ENCODE results near the gene CNTLN. TPM values are rescaled to one million over a fixed set of nuclear protein-coding genes. Genes with fewer than 3 reads are reported as not detected.

Gene CNTLN
- total and polyA plus RNA-seq, 9 of the 15 experiments (the other 6 are each of a cell fraction or from before 2014, with no cell fraction given): 0.08 TPM; not detected in 8

DNA sequence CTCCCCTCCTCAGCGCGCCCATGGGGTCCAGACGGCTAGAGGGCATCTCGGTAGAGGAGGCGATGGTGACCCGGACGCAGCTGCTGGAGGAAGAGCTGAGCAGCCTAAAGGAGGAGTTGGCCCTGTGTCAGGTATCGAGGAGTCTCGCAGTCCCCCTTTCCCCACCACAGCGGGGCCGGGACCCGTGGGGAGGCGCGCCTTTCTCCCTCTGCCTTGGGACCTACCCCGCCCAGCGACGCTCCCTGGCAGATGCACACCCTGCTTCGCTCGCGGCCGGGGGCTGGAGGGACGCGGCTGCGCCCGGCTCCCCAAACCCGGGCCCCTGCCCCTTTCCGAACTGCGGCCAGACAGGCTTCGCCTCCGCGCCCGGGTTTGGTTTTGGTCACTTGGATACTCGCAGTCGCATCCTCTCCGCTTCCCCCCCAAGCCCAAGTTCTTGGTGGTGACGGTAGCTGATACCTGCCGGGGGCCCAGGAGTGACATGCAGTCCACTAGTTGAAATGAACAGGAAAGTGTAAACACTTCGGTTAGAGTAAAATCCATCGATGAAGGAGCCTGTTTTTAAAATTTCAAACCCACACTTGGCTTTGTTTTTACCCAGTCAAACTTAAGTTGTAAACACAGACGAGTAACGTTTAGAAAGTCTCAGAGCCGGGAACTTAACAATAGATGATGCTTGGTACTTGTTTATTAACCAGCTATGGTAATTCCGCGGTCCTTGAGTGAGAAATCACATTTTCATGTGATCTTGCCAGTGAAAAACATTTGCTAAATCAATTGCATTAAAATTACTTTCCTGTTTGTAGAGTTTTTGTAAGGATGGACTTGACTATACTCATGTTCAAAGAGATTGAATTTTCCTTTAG, 688 bp downstream of the CNTLN start:
- no peaks in the 10 kb centered on the region for H4K20me1 ChIP-seq (replicated peaks; ENCODE audit: control insufficient read depth, insufficient read depth, low read length)
- no TSS peak for BruUV-seq (replicated peaks)
- H3K4me1 ChIP-seq (replicated peaks in 1 of 2; ENCODE audit: control insufficient read depth in 2 of 2, insufficient read depth in 2 of 2, low read length in 2 of 2): no peaks in the 10 kb centered on the region
- ChIA-PET POLR2A (no interaction called here), CTCF (ENCODE audit: low intra/inter-chr PET ratio) (interaction anchor here (0.5 kb wide), 1 partner anchor 135 kb away, joined by 7 read pairs; no protein-coding TSS in a partner anchor)
- DNase-seq (ENCODE audit: extremely low read depth in 1 of 4, low spot score in 3 of 4) (no peak), ATAC-seq (no peak), FAIRE-seq (no peak)
- no peak overlapping the region for H3K4me2 ChIP-seq (ENCODE audit: insufficient read depth, low read length)
- WGBS (ENCODE audit: insufficient coverage, low coverage, missing lambda C conversion rate): 1% methylated on average over 7 of the region's 44 CpGs
- H3K9ac ChIP-seq (ENCODE audit: insufficient read depth in 1 of 2, low read depth in 2 of 2, low read length in 2 of 2): no peak overlapping the region
- H3K27me3 ChIP-seq (ENCODE audit: control insufficient read depth in 2 of 2, insufficient read depth in 2 of 2, low read length in 2 of 2): no peaks in the 10 kb centered on the region
- no peak overlapping the region for H3K27ac ChIP-seq (ENCODE audit: extremely low read depth, low read depth, low read length)
- no peaks in the 10 kb centered on the region for H3K79me2 ChIP-seq (ENCODE audit: control insufficient read depth, insufficient read depth, low read length)
- no peaks in the 10 kb centered on the region for H3K9me3 ChIP-seq (replicated peaks; ENCODE audit: control insufficient read depth, insufficient read depth, low read depth, low read length)
- TF ChIP-seq ZNF143 (CRISPR knock-in tag; IDR thresholded peaks at IDR 0.05) (no peak), TARDBP (IDR thresholded peaks at IDR 0.05) (no peak)
- TF ChIP-seq, protein P1, sequence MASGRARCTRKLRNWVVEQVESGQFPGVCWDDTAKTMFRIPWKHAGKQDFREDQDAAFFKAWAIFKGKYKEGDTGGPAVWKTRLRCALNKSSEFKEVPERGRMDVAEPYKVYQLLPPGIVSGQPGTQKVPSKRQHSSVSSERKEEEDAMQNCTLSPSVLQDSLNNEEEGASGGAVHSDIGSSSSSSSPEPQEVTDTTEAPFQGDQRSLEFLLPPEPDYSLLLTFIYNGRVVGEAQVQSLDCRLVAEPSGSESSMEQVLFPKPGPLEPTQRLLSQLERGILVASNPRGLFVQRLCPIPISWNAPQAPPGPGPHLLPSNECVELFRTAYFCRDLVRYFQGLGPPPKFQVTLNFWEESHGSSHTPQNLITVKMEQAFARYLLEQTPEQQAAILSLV (tag; IDR thresholded peaks at IDR 0.05): no peak
- no peaks in the 10 kb centered on the region for H3K9me1 ChIP-seq (ENCODE audit: control insufficient read depth, insufficient read depth, low read length)
- no peaks in the 10 kb centered on the region for H3K36me3 ChIP-seq (ENCODE audit: control insufficient read depth, insufficient read depth, low read length)
- in situ Hi-C loops (cut with MboI) (no loop called here), intact Hi-C loops (cut with micrococcal nuclease) (no loop called here)
- no peak overlapping the region for H2AFZ ChIP-seq (ENCODE audit: low read depth, low read length)
- H3K4me3 ChIP-seq: no peak overlapping the region

- Histone ChIP-seq H3K9me1 (ENCODE audit: control insufficient read depth, insufficient read depth, low read length) (no peaks in the 10 kb centered on the region), H4K20me1 (replicated peaks; ENCODE audit: control insufficient read depth, insufficient read depth, low read length) (no peaks in the 10 kb centered on the region), H2AFZ (ENCODE audit: low read depth, low read length) (no peak overlapping the region), H3K9ac (ENCODE audit: insufficient read depth in 1 of 2, low read depth in 2 of 2, low read length in 2 of 2) (no peak overlapping the region), H3K9me3 (replicated peaks; ENCODE audit: control insufficient read depth, insufficient read depth, low read depth, low read length) (no peaks in the 10 kb centered on the region), H3K4me3 (no peak overlapping the region), H3K36me3 (ENCODE audit: control insufficient read depth, insufficient read depth, low read length) (no peaks in the 10 kb centered on the region), H3K27ac (ENCODE audit: extremely low read depth, low read depth, low read length) (no peak overlapping the region), H3K79me2 (ENCODE audit: control insufficient read depth, insufficient read depth, low read length) (no peaks in the 10 kb centered on the region), H3K27me3 (ENCODE audit: control insufficient read depth in 2 of 2, insufficient read depth in 2 of 2, low read length in 2 of 2) (no peaks in the 10 kb centered on the region), H3K4me2 (ENCODE audit: insufficient read depth, low read length) (no peak overlapping the region), H3K4me1 (replicated peaks in 1 of 2; ENCODE audit: control insufficient read depth in 2 of 2, insufficient read depth in 2 of 2, low read length in 2 of 2) (no peaks in the 10 kb centered on the region)
- DNase-seq (ENCODE audit: extremely low read depth in 1 of 4, low spot score in 3 of 4): no peak
- FAIRE-seq: no peak
- ChIA-PET CTCF (ENCODE audit: low intra/inter-chr PET ratio) (no interaction called here), POLR2A (no interaction called here)
- in situ Hi-C loops (cut with MboI): no loop called here
- no TSS peak for BruUV-seq (replicated peaks)
- intact Hi-C loops (cut with micrococcal nuclease): no loop called here
- no peak for ATAC-seq
- TF ChIP-seq PCBP1 (IDR thresholded peaks at IDR 0.05; ENCODE audit: low read depth, low read length, poor library complexity, severe bottlenecking) (no peak), PHB (CRISPR knock-in tag; IDR thresholded peaks at IDR 0.05) (no peak), ETV6 (IDR thresholded peaks at IDR 0.05; ENCODE audit: borderline replicate concordance in 1 of 2, low read depth in 2 of 2, low read length in 1 of 2) (no peak), ETV6 (CRISPR knock-in tag; IDR thresholded peaks at IDR 0.05; ENCODE audit: borderline replicate concordance) (no peak), NUFIP1 (IDR thresholded peaks at IDR 0.05; ENCODE audit: partially characterized antibody) (no peak), MTA1 (IDR thresholded peaks at IDR 0.05; ENCODE audit: borderline replicate concordance) (no peak), ZNF583 (CRISPR knock-in tag; IDR thresholded peaks at IDR 0.05) (no peak), HEY1 (CRISPR knock-in tag; IDR thresholded peaks at IDR 0.05; ENCODE audit: borderline replicate concordance) (no peak), ZSCAN29 (IDR thresholded peaks at IDR 0.05) (no peak), SPI1 (IDR thresholded peaks at IDR 0.05; ENCODE audit: borderline replicate concordance, low read depth, low read length) (no peak), MAFK (IDR thresholded peaks at IDR 0.05; ENCODE audit: low read length) (no peak), ZC3H11A (IDR thresholded peaks at IDR 0.05; ENCODE audit: low read depth, low read length) (no peak)
- TF ChIP-seq, protein P2, sequence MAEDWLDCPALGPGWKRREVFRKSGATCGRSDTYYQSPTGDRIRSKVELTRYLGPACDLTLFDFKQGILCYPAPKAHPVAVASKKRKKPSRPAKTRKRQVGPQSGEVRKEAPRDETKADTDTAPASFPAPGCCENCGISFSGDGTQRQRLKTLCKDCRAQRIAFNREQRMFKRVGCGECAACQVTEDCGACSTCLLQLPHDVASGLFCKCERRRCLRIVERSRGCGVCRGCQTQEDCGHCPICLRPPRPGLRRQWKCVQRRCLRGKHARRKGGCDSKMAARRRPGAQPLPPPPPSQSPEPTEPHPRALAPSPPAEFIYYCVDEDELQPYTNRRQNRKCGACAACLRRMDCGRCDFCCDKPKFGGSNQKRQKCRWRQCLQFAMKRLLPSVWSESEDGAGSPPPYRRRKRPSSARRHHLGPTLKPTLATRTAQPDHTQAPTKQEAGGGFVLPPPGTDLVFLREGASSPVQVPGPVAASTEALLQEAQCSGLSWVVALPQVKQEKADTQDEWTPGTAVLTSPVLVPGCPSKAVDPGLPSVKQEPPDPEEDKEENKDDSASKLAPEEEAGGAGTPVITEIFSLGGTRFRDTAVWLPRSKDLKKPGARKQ (CRISPR knock-in tag; IDR thresholded peaks at IDR 0.05): no peak
Measured at GRCh38 chr9:17137566-17137965, 2.7 kb downstream of the CNTLN start.
